GM12873 (cell line): ENCODE measurements around the gene EIF2S3.

Experiments used
- CTCF ChIP-seq: IDR thresholded peaks from 2 replicates; pipeline ENCODE4 v1.5.1; 2012; ENCODE audit warnings: low read depth, mild to moderate bottlenecking, moderate library complexity, low read length, control low read depth; ENCODE audit not compliant: insufficient read depth; ENCODE audit errors: missing control alignments

Gene EIF2S3

DNA sequence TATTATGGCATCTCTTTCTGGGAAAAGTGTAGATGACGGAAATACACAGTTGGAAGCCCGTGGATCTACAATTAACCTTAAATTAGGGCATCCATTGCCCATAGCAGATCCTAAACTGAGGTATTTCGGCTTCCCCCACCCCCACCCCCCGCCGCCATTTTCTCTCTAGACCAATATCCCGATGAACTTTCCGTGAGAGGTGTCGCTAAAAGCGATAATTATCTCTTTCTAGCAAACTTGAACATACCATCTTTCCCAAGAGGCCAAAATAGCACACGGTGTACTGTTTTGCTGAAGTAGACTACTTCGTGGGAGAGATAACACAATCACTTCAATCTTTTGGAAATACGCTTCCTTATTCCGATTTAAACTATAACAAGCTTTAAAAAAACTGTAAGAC is 28.3 kb upstream of the EIF2S3 start:
- TF ChIP-seq CTCF, result no peak

- TF ChIP-seq CTCF, result no peak
Measured at GRCh38 chrX:24027086-24027485, 27.7 kb upstream of the EIF2S3 start, which contains the start of gene KLHL15. KLHL15 (minus strand) TSS chrX:24027186; CDS start chrX:24006693, 20,493 bp downstream.

DNA sequence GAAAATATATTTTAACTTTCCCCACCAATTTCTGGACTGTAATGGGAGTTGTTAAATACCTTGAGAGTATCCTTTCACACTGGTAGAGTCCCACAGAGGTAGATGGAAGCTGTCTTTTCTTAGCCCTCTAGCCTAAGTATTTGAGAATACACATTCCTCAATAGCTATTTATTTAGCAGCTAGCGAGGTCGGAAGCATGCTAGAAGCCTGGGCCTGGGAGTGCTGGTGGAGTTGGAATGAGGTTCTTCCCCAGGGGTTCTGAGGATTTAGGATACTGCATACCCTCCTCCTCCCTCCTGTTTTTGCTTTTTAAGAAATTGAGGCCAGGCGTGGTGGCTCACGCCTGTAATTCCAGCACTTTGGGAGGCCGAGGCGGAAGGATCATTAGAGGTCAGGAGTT is 26.8 kb upstream of the EIF2S3 start:
- no peak for TF ChIP-seq CTCF

DNA sequence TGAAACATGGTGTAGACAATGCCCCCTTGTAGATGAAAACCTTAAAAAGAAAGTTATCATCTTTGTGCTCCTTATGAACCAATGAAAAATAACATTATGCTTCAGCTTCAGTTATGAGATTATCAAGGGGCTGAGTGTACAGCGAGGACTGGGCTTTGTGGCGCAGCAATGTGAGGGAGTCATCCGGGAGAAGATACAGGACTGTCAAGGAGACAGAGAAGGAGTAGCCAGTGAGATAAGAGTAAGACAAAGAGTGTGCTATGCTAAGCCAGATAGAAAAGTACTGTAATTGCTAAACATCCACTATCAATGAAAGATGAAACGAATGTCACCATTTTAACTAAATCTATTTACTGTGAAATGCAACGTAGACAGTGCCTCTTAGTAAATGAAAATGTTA is 24.2 kb upstream of the EIF2S3 start:
- TF ChIP-seq CTCF, result no peak

DNA sequence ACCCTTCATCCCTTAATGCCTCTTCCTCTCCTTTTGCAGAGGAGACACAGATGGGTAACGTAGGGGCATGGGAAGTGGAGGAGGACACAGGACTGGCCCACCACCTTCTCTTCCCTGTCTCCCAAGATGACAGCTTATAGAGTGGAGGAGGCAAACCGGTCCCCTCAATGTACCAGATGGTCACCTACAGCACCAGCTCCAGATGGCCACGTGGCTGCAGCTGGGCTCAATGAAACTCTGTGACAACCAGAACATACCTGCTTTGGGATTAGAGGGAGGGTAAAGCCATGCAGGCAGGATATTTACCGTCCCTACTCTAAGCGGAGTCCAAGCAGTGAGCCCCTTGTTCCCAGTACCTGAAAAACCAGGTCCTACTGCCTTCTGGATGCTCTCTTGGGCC is 20.3 kb upstream of the EIF2S3 start:
- TF ChIP-seq CTCF, result no peak

- TF ChIP-seq CTCF, result no peak
Measured at GRCh38 chrX:24037729-24038128, 17.0 kb upstream of the EIF2S3 start.

GRCh38 chrX:24055043-24055356 is 244 bp downstream of the EIF2S3 start:
- TF ChIP-seq CTCF, result no peak

DNA sequence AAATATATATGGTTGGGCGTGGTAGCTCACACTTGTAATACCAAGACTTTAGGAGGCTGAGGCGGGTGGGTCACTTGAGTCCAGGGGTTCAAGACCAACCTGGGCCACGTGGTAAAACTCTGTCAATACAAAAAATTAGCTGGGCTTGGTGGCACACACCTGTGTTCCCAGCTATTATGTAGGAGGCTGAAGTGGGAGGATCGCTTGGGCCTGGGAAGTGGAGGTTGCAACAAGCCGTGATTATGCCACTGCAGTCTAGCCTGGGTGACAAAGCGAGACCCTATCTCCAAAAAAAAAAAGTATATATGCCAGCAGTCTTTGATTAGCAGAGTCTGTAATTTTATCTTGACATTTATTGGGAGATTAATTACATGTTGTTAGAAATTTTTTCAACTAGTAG is 8.7 kb downstream of the EIF2S3 start:
- no peak for TF ChIP-seq CTCF
